Epithelial cell of esophagus (primary cell): ENCODE measurements around the gene LETMD1.

Experiments
- DNase-seq: peaks from one replicate; pipeline ENCODE4 v3.0.0; 2010; ENCODE audit warnings: low read depth
- H3K4me3 ChIP-seq: 2 replicates; pipeline ENCODE4 v1.5.1; 2011; ENCODE audit warnings: mild to moderate bottlenecking, low read length, control low read depth
- TF ChIP-seq, protein P1 (sequence below): IDR thresholded peaks from 2 replicates; pipeline ENCODE4 v1.5.1; 2011; ENCODE audit warnings: low read depth, mild to moderate bottlenecking, low read length, control low read depth, inconsistent platforms; ENCODE audit not compliant: insufficient read depth; ENCODE audit errors: missing control alignments

The LETMD1 gene

GRCh38 chr12:51017452-51017851, 30.7 kb upstream of the LETMD1 start:
- TF ChIP-seq, protein P1, sequence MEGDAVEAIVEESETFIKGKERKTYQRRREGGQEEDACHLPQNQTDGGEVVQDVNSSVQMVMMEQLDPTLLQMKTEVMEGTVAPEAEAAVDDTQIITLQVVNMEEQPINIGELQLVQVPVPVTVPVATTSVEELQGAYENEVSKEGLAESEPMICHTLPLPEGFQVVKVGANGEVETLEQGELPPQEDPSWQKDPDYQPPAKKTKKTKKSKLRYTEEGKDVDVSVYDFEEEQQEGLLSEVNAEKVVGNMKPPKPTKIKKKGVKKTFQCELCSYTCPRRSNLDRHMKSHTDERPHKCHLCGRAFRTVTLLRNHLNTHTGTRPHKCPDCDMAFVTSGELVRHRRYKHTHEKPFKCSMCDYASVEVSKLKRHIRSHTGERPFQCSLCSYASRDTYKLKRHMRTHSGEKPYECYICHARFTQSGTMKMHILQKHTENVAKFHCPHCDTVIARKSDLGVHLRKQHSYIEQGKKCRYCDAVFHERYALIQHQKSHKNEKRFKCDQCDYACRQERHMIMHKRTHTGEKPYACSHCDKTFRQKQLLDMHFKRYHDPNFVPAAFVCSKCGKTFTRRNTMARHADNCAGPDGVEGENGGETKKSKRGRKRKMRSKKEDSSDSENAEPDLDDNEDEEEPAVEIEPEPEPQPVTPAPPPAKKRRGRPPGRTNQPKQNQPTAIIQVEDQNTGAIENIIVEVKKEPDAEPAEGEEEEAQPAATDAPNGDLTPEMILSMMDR: no peak
- no peak for DNase-seq
- H3K4me3 ChIP-seq: no peak overlapping the region

- no peak for DNase-seq
- no peak overlapping the region for H3K4me3 ChIP-seq
- TF ChIP-seq, protein P1: no peak
These were observed 29.2 kb upstream of the LETMD1 start for GRCh38 chr12:51018956-51019355.

GRCh38 chr12:51019927-51020326, 28.2 kb upstream of the LETMD1 start:
- no peak overlapping the region for H3K4me3 ChIP-seq
- TF ChIP-seq, protein P1: no peak
- DNase-seq: no peak

DNA sequence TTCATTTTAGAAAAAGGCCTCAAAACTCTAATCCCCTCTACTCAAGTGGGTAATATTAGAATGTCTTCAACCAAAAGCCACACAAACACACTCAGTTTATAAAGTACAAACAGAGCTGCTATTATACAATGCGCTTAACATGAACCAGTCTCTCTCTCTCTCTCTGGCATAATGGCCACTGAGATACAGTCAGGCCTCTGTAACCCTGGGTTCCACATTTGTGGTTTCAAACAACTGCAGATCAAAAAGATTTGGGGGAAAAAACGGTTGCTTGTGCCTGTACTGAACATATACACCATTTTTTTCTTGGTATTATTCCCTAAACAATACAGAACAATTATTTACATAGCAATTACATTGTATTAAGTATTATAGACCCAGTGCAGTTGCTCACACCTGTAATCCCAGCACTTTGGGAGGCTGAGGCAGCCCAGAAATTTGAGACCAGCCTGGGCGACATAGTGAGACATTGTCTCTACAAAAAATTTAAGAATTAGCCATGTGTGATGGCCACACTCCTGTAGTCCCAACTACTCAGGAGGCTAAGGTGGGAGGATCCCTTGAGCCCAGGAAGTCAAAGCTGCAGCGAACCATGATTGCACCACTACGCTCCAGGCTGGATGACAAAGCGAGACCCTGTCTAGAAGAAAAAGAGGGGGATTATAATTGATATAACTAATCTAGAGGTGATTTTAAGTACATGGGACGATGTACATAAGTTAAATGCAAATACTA, 27.5 kb upstream of the LETMD1 start:
- H3K4me3 ChIP-seq: no peak overlapping the region
- no peak for DNase-seq
- TF ChIP-seq, protein P1: no peak

GRCh38 chr12:51021694-51022093, 26.4 kb upstream of the LETMD1 start:
- DNase-seq: no peak
- H3K4me3 ChIP-seq: no peak overlapping the region
- TF ChIP-seq, protein P1: no peak

DNA sequence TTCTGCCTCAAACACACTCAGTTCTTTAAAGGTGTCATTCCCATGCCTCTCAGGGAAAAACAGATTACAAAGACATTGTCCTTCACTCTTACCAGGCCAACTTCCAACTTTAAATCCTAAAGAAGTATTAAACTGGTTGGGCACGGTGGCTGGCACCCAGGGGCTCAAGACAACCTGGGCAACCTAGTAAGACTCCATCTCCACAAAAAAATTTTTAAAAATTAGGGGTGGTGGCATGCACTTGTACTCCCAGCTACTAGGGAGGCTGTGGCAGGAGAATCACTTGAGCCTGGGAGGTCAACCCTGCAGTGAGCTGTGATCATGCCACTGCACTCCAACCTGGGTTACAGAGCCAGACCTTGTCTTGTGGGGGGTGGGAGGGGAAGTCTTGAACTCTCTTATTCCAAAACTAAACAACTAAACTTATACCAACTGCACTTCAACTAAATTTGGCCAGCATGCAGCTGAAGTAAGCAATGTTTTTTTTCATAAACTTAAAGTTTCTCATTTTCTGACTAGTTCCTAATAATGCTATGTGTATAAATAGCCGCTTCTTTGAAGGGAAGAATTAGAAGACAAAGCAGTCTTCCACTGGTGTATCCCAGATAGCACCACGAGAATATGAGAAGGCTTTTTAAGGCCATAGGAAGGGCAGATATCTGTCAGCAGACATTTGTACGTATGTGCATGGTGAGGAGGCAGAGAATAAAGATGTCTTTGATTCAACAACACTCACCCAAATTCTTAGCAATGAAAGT, 24.3 kb upstream of the LETMD1 start:
- DNase-seq: peak; percentile 11
- TF ChIP-seq, protein P1: no peak
- H3K4me3 ChIP-seq: peak overlapping the region; percentile 76
